Small intestine (tissue), 7 donors: ENCODE data around the gene BRD1. TPM values are rescaled to one million over a fixed set of nuclear protein-coding genes. Genes with fewer than 3 reads are reported as not detected.
"Not testable (repeated sequence)": the region's sequence is repeated elsewhere in the genome, so short reads cannot be mapped to it uniquely, and the experiment has no call there.

ENCODE experiments used
- DNase-seq, 2 donors: peaks; one replicate each; pipeline versions ENCODE4 v3.0.0 to v3.0.0-alpha.2; 2013
- FAIRE-seq: peaks from 2 replicates; lab custom pipeline; 2012; peaks lifted over from hg19 to GRCh38; lab: Jason Lieb, UNC
- H3K27ac ChIP-seq, 3 donors: one replicate each; pipeline ENCODE4 v1.5.1; 2013; ENCODE audit warnings: low read length in 2 of 3, mild to moderate bottlenecking in 2 of 3, control low read depth in 1 of 3, inconsistent platforms in 1 of 3, low read depth in 1 of 3, moderate library complexity in 1 of 3
- H3K27me3 ChIP-seq, 3 donors: one replicate each; pipeline ENCODE4 v1.6.1; 2013; ENCODE audit warnings: low read length in 3 of 3, inconsistent platforms in 1 of 3; ENCODE audit not compliant: control insufficient read depth in 3 of 3, insufficient read depth in 3 of 3
- H3K36me3 ChIP-seq, 3 donors: one replicate each; pipeline ENCODE4 v1.6.1; 2013; ENCODE audit warnings: low read length in 3 of 3, inconsistent platforms in 1 of 3, low read depth in 1 of 3, mild to moderate bottlenecking in 1 of 3, moderate library complexity in 1 of 3; ENCODE audit not compliant: control insufficient read depth in 3 of 3, insufficient read depth in 2 of 3
- H3K4me1 ChIP-seq, 3 donors: one replicate each; pipeline ENCODE4 v1.6.1; 2013; ENCODE audit warnings: low read length in 2 of 3, inconsistent platforms in 1 of 3, low read depth in 1 of 3, mild to moderate bottlenecking in 1 of 3, moderate library complexity in 1 of 3; ENCODE audit not compliant: control insufficient read depth in 3 of 3, insufficient read depth in 2 of 3
- H3K4me3 ChIP-seq, 3 donors: one replicate each; pipeline ENCODE4 v1.5.1; 2013; ENCODE audit warnings: low read length in 3 of 3, control low read depth in 1 of 3, inconsistent platforms in 1 of 3, low read depth in 1 of 3, mild to moderate bottlenecking in 1 of 3, moderate library complexity in 1 of 3
- H3K9me3 ChIP-seq, 2 donors: one replicate each; pipeline ENCODE4 v1.6.1; 2013; ENCODE audit warnings: low read depth in 1 of 2, low read length in 1 of 2; ENCODE audit not compliant: control insufficient read depth in 2 of 2, insufficient read depth in 1 of 2
- WGBS, 3 donors: extraction: QIAGEN DNeasy Blood & Tissue Kit; methylation state at CpG; one replicate each; pipeline ENCODE4 v1.1.7; 2013; 5-methylcytosine and 5-hydroxymethylcytosine counted together
- polyA plus RNA-seq, 4 donors: library from polyadenylated mRNA; stranded (reverse) in 3 of 4; unstranded in 1 of 4; fragments of 200-250 nt in 3 of 4; fragments of 120-200 nt in 1 of 4; gene quantifications; one replicate each; pipeline versions ENCODE4 v1.2.1 to v1.2.3, GENCODE V29; 2013
- donor health status: healthy with polysubstance abuse.
- donor health status: control.
- donor health status: control.
- donor health status: Bipolar disorder and iron deficiency.
- donor health status: healthy.

Gene BRD1
- polyA plus RNA-seq, 4 donors, result 18.5 to 33.2 (median 23.9) TPM

DNA sequence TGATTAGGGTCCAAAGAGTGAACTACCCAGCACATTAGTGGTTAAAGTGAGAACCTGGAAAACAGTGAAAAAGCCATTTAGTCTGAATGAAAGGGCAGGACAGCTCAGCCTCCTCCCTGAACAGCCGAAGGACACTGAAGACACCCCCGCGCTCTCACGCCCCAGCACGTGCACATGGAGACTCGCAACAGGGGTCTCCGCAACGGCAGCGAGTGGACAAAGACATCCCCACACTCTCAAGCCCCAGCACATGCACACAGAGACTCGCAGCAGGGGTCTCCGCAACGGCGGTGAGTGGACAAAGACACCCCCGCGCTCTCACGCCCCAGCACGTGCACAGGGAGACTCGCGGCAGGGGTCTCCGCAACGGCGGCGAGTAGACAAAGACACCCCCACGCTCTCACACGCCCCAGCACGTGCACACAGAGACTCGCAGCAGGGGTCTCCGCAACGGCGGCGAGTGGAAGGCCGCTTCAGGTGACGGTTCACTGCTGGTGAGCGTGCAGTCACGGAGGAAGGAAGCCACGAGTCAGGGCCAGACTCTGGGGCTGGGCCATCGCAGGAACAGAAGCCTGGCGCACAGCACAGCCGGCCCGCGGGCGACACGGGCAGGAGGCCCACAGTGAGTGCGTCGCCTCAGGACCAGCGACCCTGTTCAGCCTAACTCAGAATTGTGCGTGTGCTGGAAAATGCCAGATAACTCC is 43.6 kb downstream of the BRD1 start:
- Histone ChIP-seq H3K36me3 (peaks cover 3 to 76% (median 5%) of the 10 kb centered on the region in 3 donors), H3K4me3 (no peak overlapping the region), H3K9me3 (no peaks in the 10 kb centered on the region), H3K4me1 (no peaks in the 10 kb centered on the region), H3K27ac (no peak overlapping the region), H3K27me3 (no peaks in the 10 kb centered on the region)
- FAIRE-seq, result no peak
- WGBS, 3 donors, result 92 to 96% (median 94%) methylated on average over 47 of the region's 47 CpGs
- DNase-seq, result no peak

- Histone ChIP-seq H3K36me3 (peaks cover 3 to 73% (median 5%) of the 10 kb centered on the region in 3 donors), H3K4me1 (no peaks in the 10 kb centered on the region), H3K27ac (no peak overlapping the region), H3K4me3 (no peak overlapping the region), H3K9me3 (no peaks in the 10 kb centered on the region), H3K27me3 (no peaks in the 10 kb centered on the region)
- no peak for FAIRE-seq
- no peak for DNase-seq
- 93 to 96% (median 95%) methylated on average over 26 to 27 of the region's 29 CpGs for WGBS, 3 donors
Measured at GRCh38 chr22:49783036-49783746, 44.5 kb downstream of the BRD1 start.

- H3K36me3 ChIP-seq, result peaks cover 3 to 75% (median 8%) of the 10 kb centered on the region in 3 donors
- not testable (repeated sequence) for FAIRE-seq
- WGBS, 3 donors, result 96 to 99% (median 97%) methylated on average over 21 of the region's 21 CpGs
Measured at GRCh38 chr22:49781886-49782285, 45.8 kb downstream of the BRD1 start.

DNA sequence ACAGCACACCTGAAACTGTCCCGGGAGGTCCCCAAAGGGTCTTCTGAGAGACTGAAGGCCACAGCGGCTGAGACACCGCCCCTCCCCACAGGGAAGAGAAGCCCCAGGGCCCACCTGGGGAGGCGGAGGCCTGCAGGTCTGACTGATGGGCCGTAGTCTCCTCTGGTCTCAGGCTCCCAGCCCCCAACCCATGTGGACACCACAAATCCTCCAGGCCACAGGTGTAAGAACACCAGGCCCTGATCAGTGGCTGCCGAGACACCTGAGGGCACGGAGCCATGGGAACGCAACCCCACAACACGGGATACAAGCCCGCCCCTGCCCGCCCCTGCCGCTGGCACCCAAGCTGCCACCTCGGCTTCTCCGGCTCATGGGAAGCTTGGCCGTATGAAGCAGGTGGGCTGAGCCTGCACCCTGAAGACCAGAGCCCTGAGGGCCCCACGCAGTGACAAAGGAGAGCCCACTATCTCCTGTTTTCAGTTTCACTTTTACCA is 46.3 kb downstream of the BRD1 start:
- no peak overlapping the region for H3K4me3 ChIP-seq
- DNase-seq, result no peak
- 84 to 89% (median 89%) methylated on average over 15 to 16 of the region's 16 CpGs for WGBS, 3 donors
- no peak for FAIRE-seq
- H3K9me3 ChIP-seq, result no peaks in the 10 kb centered on the region
- no peaks in the 10 kb centered on the region for H3K4me1 ChIP-seq
- peaks cover 3 to 75% (median 8%) of the 10 kb centered on the region in 3 donors for H3K36me3 ChIP-seq
- no peaks in the 10 kb centered on the region for H3K27me3 ChIP-seq
- no peak overlapping the region for H3K27ac ChIP-seq

More at GRCh38 chr22:49781886-49782285, 45.8 kb downstream of the BRD1 start:
- H3K27ac ChIP-seq, H3K27me3 ChIP-seq, H3K4me3 ChIP-seq, H3K4me1 ChIP-seq, DNase-seq, H3K9me3 ChIP-seq: not testable (repeated sequence)

GRCh38 chr22:49780698-49781288 is 46.9 kb downstream of the BRD1 start:
- WGBS, 3 donors, result 86 to 95% (median 93%) methylated on average over 19 of the region's 19 CpGs
- FAIRE-seq (no peak), DNase-seq (no peak)
- no peak overlapping the region for H3K4me3 ChIP-seq
- H3K9me3 ChIP-seq, result no peaks in the 10 kb centered on the region
- no peaks in the 10 kb centered on the region for H3K27me3 ChIP-seq
- H3K27ac ChIP-seq, result no peak overlapping the region
- H3K36me3 ChIP-seq, result peaks cover 6 to 75% (median 9%) of the 10 kb centered on the region in 3 donors
- no peaks in the 10 kb centered on the region for H3K4me1 ChIP-seq

DNA sequence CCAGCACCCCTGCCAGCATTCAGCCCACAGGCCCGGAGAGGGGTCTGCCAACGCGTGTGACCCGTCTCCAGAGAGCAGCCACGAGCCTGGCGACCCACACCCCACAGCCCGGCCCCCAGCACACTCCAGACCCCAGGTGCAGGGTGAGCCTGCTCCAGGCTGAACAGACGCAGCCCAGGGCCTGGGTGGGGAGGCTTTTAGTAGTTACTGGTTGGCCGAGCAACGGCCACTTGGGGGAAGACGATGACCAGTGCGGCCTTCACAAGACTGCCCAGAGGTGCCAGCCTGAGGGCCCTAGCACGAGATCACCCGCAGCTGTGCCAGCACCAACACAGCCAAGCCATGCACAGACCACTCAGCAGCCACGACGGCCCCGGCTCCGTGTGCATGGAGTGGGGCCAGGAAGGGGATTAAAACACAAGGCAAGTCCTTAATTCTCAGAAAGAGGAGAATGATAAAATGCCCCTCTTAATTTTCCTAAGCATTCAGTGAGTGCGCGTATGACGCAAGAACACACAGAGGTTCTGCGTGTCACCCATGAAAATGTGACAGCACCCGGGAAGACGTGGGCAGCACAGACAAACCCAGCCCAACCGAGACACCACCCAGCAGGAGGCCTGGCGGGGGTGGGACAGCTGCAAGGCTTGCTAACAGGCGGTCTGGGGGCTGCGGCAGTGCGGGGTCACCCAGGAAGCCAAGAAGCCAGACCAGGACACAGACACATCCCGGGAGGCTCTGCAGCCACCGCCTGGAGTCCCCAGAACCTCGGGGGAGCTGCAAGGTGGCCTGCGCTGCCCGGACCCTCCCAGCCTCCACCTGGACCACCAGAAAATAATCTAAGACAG is 47.6 kb downstream of the BRD1 start:
- Histone ChIP-seq H3K27ac (no peak overlapping the region), H3K36me3 (peaks cover 12 to 77% (median 15%) of the 10 kb centered on the region in 3 donors), H3K27me3 (no peaks in the 10 kb centered on the region), H3K4me3 (no peak overlapping the region), H3K9me3 (no peaks in the 10 kb centered on the region), H3K4me1 (no peaks in the 10 kb centered on the region)
- 87 to 94% (median 92%) methylated on average over 32 to 34 of the region's 34 CpGs for WGBS, 3 donors
- FAIRE-seq, result no peak
- no peak for DNase-seq

DNA sequence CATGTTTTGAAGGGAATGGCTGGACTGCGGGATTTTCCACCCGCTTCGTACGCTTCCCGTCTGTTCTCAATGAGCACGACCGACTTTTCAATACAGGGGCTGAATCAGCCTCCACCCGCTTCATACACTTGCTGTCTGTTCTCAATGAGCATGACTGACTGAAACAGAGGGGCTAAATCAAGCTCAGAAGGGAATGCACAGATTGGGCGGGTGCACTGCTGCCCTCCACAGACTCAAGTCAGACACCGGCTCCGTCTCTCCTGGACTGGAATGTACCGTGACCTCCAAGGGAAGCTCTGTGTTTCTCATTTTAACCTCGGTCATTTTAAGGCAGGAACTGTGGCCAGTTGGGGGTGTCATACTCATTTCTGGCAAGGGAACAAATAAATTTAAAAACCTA is 48.5 kb downstream of the BRD1 start:
- Histone ChIP-seq H3K27ac (no peak overlapping the region), H3K9me3 (no peaks in the 10 kb centered on the region), H3K4me3 (no peak overlapping the region), H3K27me3 (no peaks in the 10 kb centered on the region), H3K4me1 (no peaks in the 10 kb centered on the region), H3K36me3 (peaks cover 15 to 77% (median 16%) of the 10 kb centered on the region in 3 donors)
- no peak for DNase-seq
- WGBS, 3 donors, result 90 to 95% (median 92%) methylated on average over 13 of the region's 13 CpGs
- no peak for FAIRE-seq
